Measurements from ENCODE around the gene HDDC3. TPM values are rescaled to one million over a fixed set of nuclear protein-coding genes. Genes with fewer than 3 reads are reported as not detected.

Gene HDDC3
- total RNA-seq, 4 donors from 2014 or later = 12.0 to 21.1 (median 19.4) TPM

DNA sequence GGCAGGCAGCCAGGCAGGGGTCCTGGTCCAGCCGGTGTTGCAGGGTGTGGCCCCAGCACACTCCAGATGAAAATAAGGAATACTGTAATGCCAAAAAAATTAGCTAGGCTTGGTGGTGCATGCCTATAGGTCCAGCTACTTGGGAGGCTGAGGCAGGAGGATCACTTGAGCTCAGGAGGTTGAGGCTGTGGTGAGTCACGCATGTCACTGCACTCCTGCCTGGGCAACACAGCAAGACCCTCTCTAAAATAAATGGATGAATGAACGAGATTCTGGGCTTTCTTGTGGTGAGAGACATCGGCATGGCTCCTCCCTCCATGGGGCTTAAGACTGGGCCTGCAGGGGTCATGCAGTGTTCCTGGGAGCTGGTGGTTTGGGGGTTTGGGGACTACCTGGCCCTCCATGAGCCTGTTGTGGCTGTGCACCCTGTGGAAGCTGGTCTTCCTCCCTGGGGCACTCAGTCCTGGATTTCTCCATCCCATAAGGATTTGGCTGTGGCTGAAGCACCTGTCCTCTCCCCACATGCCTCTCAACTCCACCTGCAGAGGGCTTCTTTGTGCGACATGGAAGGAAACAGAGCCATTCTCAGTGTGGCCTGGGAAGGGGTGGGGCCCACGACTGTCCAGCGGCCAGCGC is 14.7 kb upstream of the HDDC3 start:
- 86 to 94% methylated on average over 7 to 8 of the region's 8 CpGs for WGBS, 2 donors
- DNase-seq (ENCODE audit: low spot score in 2 of 2) = no peak

GRCh38 chr15:90946538-90946937 is 14.2 kb upstream of the HDDC3 start:
- no peak for DNase-seq (ENCODE audit: low spot score in 2 of 2)
- 91 to 94% methylated on average over 11 to 16 of the region's 16 CpGs for WGBS, 2 donors
- H3K4me3 ChIP-seq (ENCODE audit: low read depth, poor library complexity, severe bottlenecking) = no peak overlapping the region
- no peak for TF ChIP-seq POLR2A (IDR thresholded peaks at IDR 0.05)
- TF ChIP-seq, protein P1, sequence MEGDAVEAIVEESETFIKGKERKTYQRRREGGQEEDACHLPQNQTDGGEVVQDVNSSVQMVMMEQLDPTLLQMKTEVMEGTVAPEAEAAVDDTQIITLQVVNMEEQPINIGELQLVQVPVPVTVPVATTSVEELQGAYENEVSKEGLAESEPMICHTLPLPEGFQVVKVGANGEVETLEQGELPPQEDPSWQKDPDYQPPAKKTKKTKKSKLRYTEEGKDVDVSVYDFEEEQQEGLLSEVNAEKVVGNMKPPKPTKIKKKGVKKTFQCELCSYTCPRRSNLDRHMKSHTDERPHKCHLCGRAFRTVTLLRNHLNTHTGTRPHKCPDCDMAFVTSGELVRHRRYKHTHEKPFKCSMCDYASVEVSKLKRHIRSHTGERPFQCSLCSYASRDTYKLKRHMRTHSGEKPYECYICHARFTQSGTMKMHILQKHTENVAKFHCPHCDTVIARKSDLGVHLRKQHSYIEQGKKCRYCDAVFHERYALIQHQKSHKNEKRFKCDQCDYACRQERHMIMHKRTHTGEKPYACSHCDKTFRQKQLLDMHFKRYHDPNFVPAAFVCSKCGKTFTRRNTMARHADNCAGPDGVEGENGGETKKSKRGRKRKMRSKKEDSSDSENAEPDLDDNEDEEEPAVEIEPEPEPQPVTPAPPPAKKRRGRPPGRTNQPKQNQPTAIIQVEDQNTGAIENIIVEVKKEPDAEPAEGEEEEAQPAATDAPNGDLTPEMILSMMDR (IDR thresholded peaks at IDR 0.05) = no peak
- intact Hi-C loops (cut with DNase I; ENCODE audit: low total_unique reads) = no loop called here

More for the DNA sequence above, 14.7 kb upstream of the HDDC3 start:
- no peak overlapping the region for H3K4me3 ChIP-seq (ENCODE audit: low read depth, poor library complexity, severe bottlenecking)
- intact Hi-C loops (cut with DNase I; ENCODE audit: low total_unique reads) = no loop called here
- TF ChIP-seq, protein P1 (IDR thresholded peaks at IDR 0.05) = no peak
- TF ChIP-seq POLR2A (IDR thresholded peaks at IDR 0.05) = no peak

DNA sequence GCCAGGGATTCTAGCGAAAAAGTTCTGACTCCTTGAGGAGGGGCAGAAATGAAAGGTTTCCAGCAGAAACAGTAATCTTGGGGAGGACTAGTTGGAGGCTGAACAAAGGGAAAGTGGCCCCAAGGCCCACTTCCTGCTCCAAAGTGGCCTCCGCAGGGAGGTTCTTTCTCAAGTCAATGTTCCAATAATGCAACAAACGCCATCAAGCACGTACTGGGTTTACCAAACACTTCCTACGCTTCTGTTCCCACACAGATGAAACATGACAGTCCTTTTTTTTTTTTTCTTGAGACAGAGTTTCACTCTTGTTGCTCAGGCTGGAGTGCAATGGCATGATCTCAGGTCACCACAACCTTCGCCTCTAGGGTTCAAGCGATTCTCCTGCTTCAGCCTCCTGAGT is 12.7 kb upstream of the HDDC3 start:
- no peak for DNase-seq (ENCODE audit: low spot score in 2 of 2)
- H3K4me3 ChIP-seq (ENCODE audit: low read depth, poor library complexity, severe bottlenecking) = no peak overlapping the region
- 94% methylated on average over 7 of the region's 7 CpGs for WGBS, 2 donors
- TF ChIP-seq POLR2A (IDR thresholded peaks at IDR 0.05) = no peak
- TF ChIP-seq, protein P1 (IDR thresholded peaks at IDR 0.05) = no peak
- intact Hi-C loops (cut with DNase I; ENCODE audit: low total_unique reads) = no loop called here

DNA sequence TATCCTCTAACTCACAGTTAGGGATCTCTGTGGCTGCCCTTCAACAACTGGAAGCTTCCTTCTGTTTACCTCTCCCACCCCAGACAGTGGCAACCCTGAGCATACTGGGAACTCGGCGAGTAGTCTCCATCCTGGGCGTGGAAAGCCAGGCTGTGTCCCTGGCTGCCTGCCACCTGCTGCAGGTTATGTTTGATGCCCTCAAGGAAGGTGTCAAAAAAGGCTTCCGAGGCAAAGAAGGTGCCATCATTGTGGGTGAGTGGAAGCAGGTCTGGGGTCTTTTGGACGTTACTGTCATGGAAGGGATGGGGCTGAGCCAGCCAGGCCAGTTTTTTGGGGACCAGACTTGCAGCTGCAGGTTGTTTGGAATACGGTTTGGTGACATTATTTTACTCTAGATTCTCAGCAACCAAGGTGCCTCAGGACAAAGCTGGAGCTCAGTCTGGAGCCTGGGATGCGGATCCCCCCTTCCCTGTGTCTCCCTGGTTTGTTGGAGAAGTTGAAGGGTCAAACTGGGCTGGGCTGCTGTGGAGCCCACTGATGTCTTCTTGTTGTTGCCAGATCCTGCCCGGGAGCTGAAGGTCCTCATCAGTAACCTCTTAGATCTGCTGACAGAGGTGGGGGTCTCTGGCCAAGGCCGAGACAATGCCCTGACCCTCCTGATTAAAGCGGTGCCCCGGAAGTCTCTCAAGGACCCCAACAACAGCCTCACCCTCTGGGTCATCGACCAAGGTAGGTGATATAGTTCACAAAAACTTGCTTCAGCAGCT is 10.2 kb upstream of the HDDC3 start:
- WGBS, 2 donors = 83 to 87% methylated on average over 12 of the region's 12 CpGs
- no peak overlapping the region for H3K4me3 ChIP-seq (ENCODE audit: low read depth, poor library complexity, severe bottlenecking)
- intact Hi-C loops (cut with DNase I; ENCODE audit: low total_unique reads) = no loop called here
- no peak for DNase-seq (ENCODE audit: low spot score in 2 of 2)
- TF ChIP-seq, protein P1 (IDR thresholded peaks at IDR 0.05) = no peak
- no peak for TF ChIP-seq POLR2A (IDR thresholded peaks at IDR 0.05)

DNA sequence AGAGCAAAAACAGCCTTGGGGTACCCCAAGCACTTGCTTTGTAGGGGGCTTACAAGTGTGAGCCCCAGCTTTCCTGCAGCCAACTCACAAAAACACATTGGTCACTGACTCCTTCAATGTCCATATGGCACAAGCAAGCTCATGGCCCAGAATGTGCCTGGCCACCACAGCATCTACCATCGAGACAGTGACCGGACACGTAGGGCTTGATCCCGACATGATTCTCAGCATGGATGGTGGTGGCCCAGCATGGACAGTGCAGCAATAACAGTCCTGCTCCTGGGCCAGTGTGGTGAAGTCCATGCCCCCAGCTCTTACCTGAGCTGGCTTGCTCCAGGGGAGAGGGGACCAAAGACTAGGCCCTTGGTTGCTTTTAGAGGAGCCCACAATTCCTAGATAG is 8.7 kb upstream of the HDDC3 start:
- H3K4me3 ChIP-seq (ENCODE audit: low read depth, poor library complexity, severe bottlenecking) = no peak overlapping the region
- 97 to 100% methylated on average over 4 of the region's 4 CpGs for WGBS, 2 donors
- TF ChIP-seq POLR2A (IDR thresholded peaks at IDR 0.05) = no peak
- TF ChIP-seq, protein P1 (IDR thresholded peaks at IDR 0.05) = no peak
- intact Hi-C loops (cut with DNase I; ENCODE audit: low total_unique reads) = no loop called here
- no peak for DNase-seq (ENCODE audit: low spot score in 2 of 2)

All from lower leg skin (tissue), 4 donors.